HEK293 (cell line): ENCODE data around the gene ATP8A1.

Experiments used
- CTCF ChIA-PET: fragments of 350-600 bp; formaldehyde crosslinking; extraction: SDS; loops from one replicate; lab custom pipeline; 2021; ENCODE audit warnings: antibody characterized with exemption; lab: Yijun Ruan, JAX
- POLR2A ChIA-PET: fragments of 300-600 bp; formaldehyde crosslinking; extraction: SDS; loops from one replicate; lab custom pipeline; 2020; ENCODE audit warnings: antibody characterized with exemption, inconsistent platforms; lab: Yijun Ruan, JAX
- H3K27ac ChIP-seq: fragments of 200-500 bp; sonication (Bioruptor generic); 2 replicates; pipeline ENCODE4 v1.5.1; 2014; ENCODE audit warnings: low read depth, low read length, control low read depth, inconsistent platforms; ENCODE audit errors: extremely low read depth
- H3K36me3 ChIP-seq, 2 experiments: fragments of 200-500 bp in 1 of 2; sonication (Bioruptor generic) in 1 of 2; 1 replicate in 1 of 2; 2 replicates in 1 of 2; pipeline ENCODE4 v1.5.1; 2014 to 2017; ENCODE audit warnings: inconsistent platforms in 2 of 2, low read length in 2 of 2; ENCODE audit not compliant: control insufficient read depth in 2 of 2, insufficient read depth in 1 of 2
- H3K4me1 ChIP-seq: fragments of 200-500 bp; sonication (Bioruptor generic); 2 replicates; pipeline ENCODE4 v1.5.1; 2014; ENCODE audit warnings: mild to moderate bottlenecking, low read length, inconsistent platforms; ENCODE audit not compliant: control insufficient read depth, insufficient read depth
- H3K4me3 ChIP-seq: 2 replicates; pipeline ENCODE4 v1.5.1; 2011; ENCODE audit warnings: low read depth, mild to moderate bottlenecking, control low read depth, low read length, moderate library complexity
- H3K9me3 ChIP-seq: fragments of 200-500 bp; sonication (Bioruptor generic); 2 replicates; pipeline ENCODE4 v1.5.1; 2014; ENCODE audit warnings: low read depth, low read length, inconsistent platforms; ENCODE audit not compliant: control insufficient read depth, insufficient read depth
- BCL11A ChIP-seq: fragments of 450-650 bp; formaldehyde crosslinking; IDR thresholded peaks from 2 replicates; pipeline ENCODE4 v1.5.1; 2016; ENCODE audit warnings: low read depth, missing biosample characterization, missing genetic modification characterization
- BCL6B ChIP-seq: fragments of 450-650 bp; formaldehyde crosslinking; IDR thresholded peaks from 2 replicates; pipeline ENCODE4 v1.5.1; 2017; ENCODE audit warnings: missing biosample characterization, missing genetic modification characterization
- SETDB1 ChIP-seq: IDR thresholded peaks from one replicate; pipeline ENCODE4 v1.6.1; 2017; ENCODE audit warnings: mild to moderate bottlenecking, low read length, moderate library complexity, mixed read lengths; ENCODE audit not compliant: insufficient read length
- YY2 ChIP-seq: fragments of 450-650 bp; formaldehyde crosslinking; IDR thresholded peaks from 2 replicates; pipeline ENCODE4 v1.5.1; 2016; ENCODE audit warnings: missing biosample characterization, missing genetic modification characterization
- ZBTB48 ChIP-seq: fragments of 450-650 bp; formaldehyde crosslinking; IDR thresholded peaks from 2 replicates; pipeline ENCODE4 v1.5.1; 2016; ENCODE audit warnings: missing biosample characterization, missing genetic modification characterization
- ZBTB8A ChIP-seq: fragments of 450-650 bp; formaldehyde crosslinking; IDR thresholded peaks from 2 replicates; pipeline ENCODE4 v1.5.1; 2016; ENCODE audit warnings: missing biosample characterization, missing genetic modification characterization
- ZFP69B ChIP-seq: fragments of 450-650 bp; formaldehyde crosslinking; IDR thresholded peaks from 2 replicates; pipeline ENCODE4 v1.5.1; 2016; ENCODE audit warnings: missing biosample characterization, missing genetic modification characterization
- ZNF133 ChIP-seq: fragments of 450-650 bp; formaldehyde crosslinking; IDR thresholded peaks from 2 replicates; pipeline ENCODE4 v1.5.1; 2016; ENCODE audit warnings: missing biosample characterization, missing genetic modification characterization
- ZNF146 ChIP-seq: fragments of 450-650 bp; formaldehyde crosslinking; IDR thresholded peaks from 2 replicates; pipeline ENCODE4 v1.5.1; 2016; ENCODE audit warnings: missing biosample characterization, missing genetic modification characterization
- ZNF16 ChIP-seq: fragments of 450-650 bp; formaldehyde crosslinking; IDR thresholded peaks from 2 replicates; pipeline ENCODE4 v1.5.1; 2016; ENCODE audit warnings: low read depth, missing biosample characterization, missing genetic modification characterization
- ZNF169 ChIP-seq: fragments of 450-650 bp; formaldehyde crosslinking; IDR thresholded peaks from 2 replicates; pipeline ENCODE4 v1.5.1; 2016; ENCODE audit warnings: missing biosample characterization, missing genetic modification characterization
- ZNF354C ChIP-seq: fragments of 450-650 bp; formaldehyde crosslinking; IDR thresholded peaks from 2 replicates; pipeline ENCODE4 v1.5.1; 2016; ENCODE audit warnings: missing biosample characterization, missing genetic modification characterization, low read depth, borderline replicate concordance
- ZNF391 ChIP-seq: fragments of 450-650 bp; formaldehyde crosslinking; IDR thresholded peaks from 2 replicates; pipeline ENCODE4 v1.5.1; 2016; ENCODE audit warnings: low read depth, missing biosample characterization, missing genetic modification characterization, borderline replicate concordance
- ZNF48 ChIP-seq: fragments of 450-650 bp; formaldehyde crosslinking; IDR thresholded peaks from 2 replicates; pipeline ENCODE4 v1.5.1; 2016; ENCODE audit warnings: missing biosample characterization, missing genetic modification characterization
- ZNF558 ChIP-seq: fragments of 450-650 bp; formaldehyde crosslinking; IDR thresholded peaks from 2 replicates; pipeline ENCODE4 v1.5.1; 2016; ENCODE audit warnings: missing biosample characterization, missing genetic modification characterization
- ZNF626 ChIP-seq: fragments of 450-650 bp; sonication (Bioruptor Pico); formaldehyde crosslinking; IDR thresholded peaks from 2 replicates; pipeline ENCODE4 v1.5.1; 2018; ENCODE audit warnings: missing biosample characterization, missing genetic modification characterization, inconsistent platforms
- ZNF776 ChIP-seq: fragments of 450-650 bp; formaldehyde crosslinking; IDR thresholded peaks from 2 replicates; pipeline ENCODE4 v1.5.0; 2017; ENCODE audit warnings: missing biosample characterization, missing genetic modification characterization, borderline replicate concordance
- TF ChIP-seq, protein P1 (sequence below): fragments of 450-650 bp; formaldehyde crosslinking; IDR thresholded peaks from 2 replicates; pipeline ENCODE4 v1.5.1; 2016; ENCODE audit warnings: missing biosample characterization, missing genetic modification characterization, borderline replicate concordance
- TF ChIP-seq, protein P2 (sequence below): fragments of 450-650 bp; formaldehyde crosslinking; IDR thresholded peaks from 2 replicates; pipeline ENCODE4 v1.5.1; 2016; ENCODE audit warnings: missing biosample characterization, missing genetic modification characterization, low read depth
- TF ChIP-seq, protein P3 (sequence below): fragments of 450-650 bp; formaldehyde crosslinking; IDR thresholded peaks from 2 replicates; pipeline ENCODE4 v1.5.1; 2016; ENCODE audit warnings: missing biosample characterization, missing genetic modification characterization
- TF ChIP-seq, protein P4 (sequence below): fragments of 450-650 bp; formaldehyde crosslinking; IDR thresholded peaks from 2 replicates; pipeline ENCODE4 v1.5.1; 2016; ENCODE audit warnings: missing biosample characterization, missing genetic modification characterization
- TF ChIP-seq, protein P5 (sequence below): fragments of 450-650 bp; formaldehyde crosslinking; IDR thresholded peaks from 2 replicates; pipeline ENCODE4 v1.5.1; 2017; ENCODE audit warnings: missing biosample characterization, missing genetic modification characterization

The ATP8A1 gene

GRCh38 chr4:42453612-42454011 is 203.3 kb downstream of the ATP8A1 start:
- TF ChIP-seq BCL6B: no peak
- TF ChIP-seq, protein P1, sequence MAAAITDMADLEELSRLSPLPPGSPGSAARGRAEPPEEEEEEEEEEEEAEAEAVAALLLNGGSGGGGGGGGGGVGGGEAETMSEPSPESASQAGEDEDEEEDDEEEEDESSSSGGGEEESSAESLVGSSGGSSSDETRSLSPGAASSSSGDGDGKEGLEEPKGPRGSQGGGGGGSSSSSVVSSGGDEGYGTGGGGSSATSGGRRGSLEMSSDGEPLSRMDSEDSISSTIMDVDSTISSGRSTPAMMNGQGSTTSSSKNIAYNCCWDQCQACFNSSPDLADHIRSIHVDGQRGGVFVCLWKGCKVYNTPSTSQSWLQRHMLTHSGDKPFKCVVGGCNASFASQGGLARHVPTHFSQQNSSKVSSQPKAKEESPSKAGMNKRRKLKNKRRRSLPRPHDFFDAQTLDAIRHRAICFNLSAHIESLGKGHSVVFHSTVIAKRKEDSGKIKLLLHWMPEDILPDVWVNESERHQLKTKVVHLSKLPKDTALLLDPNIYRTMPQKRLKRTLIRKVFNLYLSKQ (tag by site-specific recombination): no peak
- TF ChIP-seq, all 188 proteins: peak for 0
- Histone ChIP-seq H3K27ac (no peak overlapping the region), H3K9me3 (no peaks in the 10 kb centered on the region), H3K36me3 (peaks cover 0 to 11% of the 10 kb centered on the region in 2 experiments; a peak in 1 of 3 replicates), H3K4me1 (peaks cover 5% of the 10 kb centered on the region; the same call in 1 of the 2 replicates), H3K4me3 (no peak overlapping the region)
- CTCF ChIA-PET: no interaction called here
- POLR2A ChIA-PET: no interaction called here

- Histone ChIP-seq H3K36me3 (peaks cover 0 to 11% of the 10 kb centered on the region in 2 experiments; a peak in 1 of 3 replicates), H3K27ac (no peak overlapping the region), H3K9me3 (no peaks in the 10 kb centered on the region), H3K4me1 (peaks cover 5% of the 10 kb centered on the region; the same call in 1 of the 2 replicates), H3K4me3 (no peak overlapping the region)
- ChIA-PET CTCF (no interaction called here), POLR2A (no interaction called here)
- TF ChIP-seq, protein P2, sequence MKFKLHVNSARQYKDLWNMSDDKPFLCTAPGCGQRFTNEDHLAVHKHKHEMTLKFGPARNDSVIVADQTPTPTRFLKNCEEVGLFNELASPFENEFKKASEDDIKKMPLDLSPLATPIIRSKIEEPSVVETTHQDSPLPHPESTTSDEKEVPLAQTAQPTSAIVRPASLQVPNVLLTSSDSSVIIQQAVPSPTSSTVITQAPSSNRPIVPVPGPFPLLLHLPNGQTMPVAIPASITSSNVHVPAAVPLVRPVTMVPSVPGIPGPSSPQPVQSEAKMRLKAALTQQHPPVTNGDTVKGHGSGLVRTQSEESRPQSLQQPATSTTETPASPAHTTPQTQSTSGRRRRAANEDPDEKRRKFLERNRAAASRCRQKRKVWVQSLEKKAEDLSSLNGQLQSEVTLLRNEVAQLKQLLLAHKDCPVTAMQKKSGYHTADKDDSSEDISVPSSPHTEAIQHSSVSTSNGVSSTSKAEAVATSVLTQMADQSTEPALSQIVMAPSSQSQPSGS (tag by site-specific recombination): no peak
- no peak for TF ChIP-seq ZNF354C (tag by site-specific recombination)
- TF ChIP-seq, protein P3, sequence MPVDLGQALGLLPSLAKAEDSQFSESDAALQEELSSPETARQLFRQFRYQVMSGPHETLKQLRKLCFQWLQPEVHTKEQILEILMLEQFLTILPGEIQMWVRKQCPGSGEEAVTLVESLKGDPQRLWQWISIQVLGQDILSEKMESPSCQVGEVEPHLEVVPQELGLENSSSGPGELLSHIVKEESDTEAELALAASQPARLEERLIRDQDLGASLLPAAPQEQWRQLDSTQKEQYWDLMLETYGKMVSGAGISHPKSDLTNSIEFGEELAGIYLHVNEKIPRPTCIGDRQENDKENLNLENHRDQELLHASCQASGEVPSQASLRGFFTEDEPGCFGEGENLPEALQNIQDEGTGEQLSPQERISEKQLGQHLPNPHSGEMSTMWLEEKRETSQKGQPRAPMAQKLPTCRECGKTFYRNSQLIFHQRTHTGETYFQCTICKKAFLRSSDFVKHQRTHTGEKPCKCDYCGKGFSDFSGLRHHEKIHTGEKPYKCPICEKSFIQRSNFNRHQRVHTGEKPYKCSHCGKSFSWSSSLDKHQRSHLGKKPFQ: no peak
- no peak for TF ChIP-seq BCL11A
- TF ChIP-seq ZNF626: no peak
- TF ChIP-seq ZNF169: no peak
- no peak for TF ChIP-seq ZNF558
- no peak for TF ChIP-seq SETDB1
- no peak for TF ChIP-seq ZNF146
- TF ChIP-seq, protein P4, sequence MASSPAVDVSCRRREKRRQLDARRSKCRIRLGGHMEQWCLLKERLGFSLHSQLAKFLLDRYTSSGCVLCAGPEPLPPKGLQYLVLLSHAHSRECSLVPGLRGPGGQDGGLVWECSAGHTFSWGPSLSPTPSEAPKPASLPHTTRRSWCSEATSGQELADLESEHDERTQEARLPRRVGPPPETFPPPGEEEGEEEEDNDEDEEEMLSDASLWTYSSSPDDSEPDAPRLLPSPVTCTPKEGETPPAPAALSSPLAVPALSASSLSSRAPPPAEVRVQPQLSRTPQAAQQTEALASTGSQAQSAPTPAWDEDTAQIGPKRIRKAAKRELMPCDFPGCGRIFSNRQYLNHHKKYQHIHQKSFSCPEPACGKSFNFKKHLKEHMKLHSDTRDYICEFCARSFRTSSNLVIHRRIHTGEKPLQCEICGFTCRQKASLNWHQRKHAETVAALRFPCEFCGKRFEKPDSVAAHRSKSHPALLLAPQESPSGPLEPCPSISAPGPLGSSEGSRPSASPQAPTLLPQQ (tag by site-specific recombination): no peak
- no peak for TF ChIP-seq ZNF16 (tag by site-specific recombination)
- no peak for TF ChIP-seq ZNF48 (tag by site-specific recombination)
- TF ChIP-seq YY2 (tag by site-specific recombination): no peak
- TF ChIP-seq ZNF133 (tag by site-specific recombination): no peak
- no peak for TF ChIP-seq ZBTB8A
- no peak for TF ChIP-seq ZBTB48 (tag by site-specific recombination)
- no peak for TF ChIP-seq ZNF776 (tag by site-specific recombination)
- no peak for TF ChIP-seq ZFP69B (tag by site-specific recombination)
- TF ChIP-seq, protein P5, sequence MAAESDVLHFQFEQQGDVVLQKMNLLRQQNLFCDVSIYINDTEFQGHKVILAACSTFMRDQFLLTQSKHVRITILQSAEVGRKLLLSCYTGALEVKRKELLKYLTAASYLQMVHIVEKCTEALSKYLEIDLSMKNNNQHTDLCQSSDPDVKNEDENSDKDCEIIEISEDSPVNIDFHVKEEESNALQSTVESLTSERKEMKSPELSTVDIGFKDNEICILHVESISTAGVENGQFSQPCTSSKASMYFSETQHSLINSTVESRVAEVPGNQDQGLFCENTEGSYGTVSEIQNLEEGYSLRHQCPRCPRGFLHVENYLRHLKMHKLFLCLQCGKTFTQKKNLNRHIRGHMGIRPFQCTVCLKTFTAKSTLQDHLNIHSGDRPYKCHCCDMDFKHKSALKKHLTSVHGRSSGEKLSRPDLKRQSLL (tag by site-specific recombination): no peak
- TF ChIP-seq ZNF391 (tag by site-specific recombination): no peak
Measured at GRCh38 chr4:42452823-42453222, 204.1 kb downstream of the ATP8A1 start.
